Astrocyte of the cerebellum (primary cell): ENCODE results near the gene ARFIP2.

ENCODE experiments used
- DNase-seq: peaks from one replicate; pipeline ENCODE4 v3.0.0-alpha.2; 2011; ENCODE audit warnings: low read depth
- H3K4me3 ChIP-seq: 2 replicates; pipeline ENCODE4 v1.5.1; 2011; ENCODE audit warnings: mild to moderate bottlenecking, low read depth, low read length, moderate library complexity
- CTCF ChIP-seq: IDR thresholded peaks from 2 replicates; pipeline ENCODE4 v1.5.1; 2012; ENCODE audit warnings: low read length, low read depth, moderate library complexity, mild to moderate bottlenecking; ENCODE audit errors: missing control alignments
- in situ Hi-C: cut with HindIII; loops from 2 replicates; pipeline ENCODE4 v1.10.0; 2017; ENCODE audit warnings: low sequenced_read_pairs

The ARFIP2 gene

GRCh38 chr11:6498121-6498520, 17.0 kb upstream of the ARFIP2 start:
- no peak for DNase-seq
- no peak for TF ChIP-seq CTCF
- in situ Hi-C loops = no loop called here
- no peak overlapping the region for H3K4me3 ChIP-seq

DNA sequence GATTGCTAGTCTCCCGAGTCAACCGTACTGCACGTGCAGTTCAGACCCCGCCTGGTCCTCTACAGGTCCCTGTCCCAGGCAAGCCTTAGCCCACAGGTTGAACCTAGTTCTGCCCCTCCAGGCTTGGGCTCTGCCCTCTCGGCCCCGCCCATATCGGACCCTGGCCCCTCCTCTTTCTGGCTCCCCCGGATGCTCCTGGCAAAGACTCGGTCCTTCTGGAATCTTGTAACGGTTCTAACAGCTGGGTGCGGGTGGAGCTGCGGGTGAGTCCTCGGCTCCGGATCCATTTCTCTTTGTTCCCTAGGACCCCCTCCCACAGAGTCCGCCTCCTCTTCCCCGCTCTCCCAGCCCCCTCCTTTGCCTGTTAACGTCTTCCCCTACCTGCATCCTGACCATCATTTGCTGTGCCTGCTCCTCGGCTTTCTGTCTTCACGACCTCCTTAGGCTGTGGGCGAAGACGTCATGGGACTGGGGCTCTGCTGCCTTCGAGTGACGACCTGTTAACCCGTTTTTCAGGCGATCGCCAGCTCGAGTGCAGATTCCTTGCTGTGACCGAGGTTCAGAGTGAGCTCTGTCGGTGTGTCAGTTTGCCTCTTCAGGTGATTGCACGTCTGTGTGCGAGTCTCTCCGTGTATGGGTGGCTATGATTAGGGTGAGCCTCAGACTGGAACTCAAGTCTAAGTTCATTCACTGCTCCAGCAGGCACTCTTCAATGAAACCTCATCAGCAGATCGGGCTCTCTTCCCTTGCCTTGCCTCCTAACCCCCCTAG, 16.1 kb upstream of the ARFIP2 start, which contains the start of gene DNHD1:
Gene DNHD1 (plus strand): TSS at position 212 of the 771 bp plus-strand sequence. CDS start 936 bp downstream, outside the sequence.
- H3K4me3 ChIP-seq = no peak within 1 kb of the TSS
- no peak for TF ChIP-seq CTCF
- in situ Hi-C loops = no loop called here
- no peak for DNase-seq

- in situ Hi-C loops = no loop called here
- no peak for DNase-seq
- TF ChIP-seq CTCF = no peak
- H3K4me3 ChIP-seq = no peak overlapping the region
These were observed 8.2 kb upstream of the ARFIP2 start for GRCh38 chr11:6489306-6489705.

DNA sequence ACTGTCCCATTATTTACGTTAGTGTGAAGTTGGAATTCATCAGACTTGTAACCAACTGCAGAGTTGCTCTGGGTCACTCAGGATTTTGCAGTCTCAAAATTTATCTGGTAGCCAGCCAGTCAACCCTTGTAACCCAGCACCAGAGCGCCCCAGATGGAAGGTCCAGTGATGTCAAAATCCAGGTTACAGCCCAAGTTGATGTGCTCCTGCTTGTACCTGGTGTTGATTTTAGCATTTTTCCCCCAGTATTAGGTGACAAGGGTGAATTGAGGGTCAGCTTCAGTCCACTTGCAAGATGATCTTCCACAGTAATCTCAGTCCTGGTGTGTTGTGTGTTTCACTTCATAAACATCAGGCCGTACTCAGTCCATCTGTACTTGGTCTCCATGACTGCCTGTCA, 7.7 kb upstream of the ARFIP2 start:
- in situ Hi-C loops = no loop called here
- no peak overlapping the region for H3K4me3 ChIP-seq
- TF ChIP-seq CTCF = no peak
- DNase-seq = no peak

- DNase-seq = no peak
- H3K4me3 ChIP-seq = no peak overlapping the region
- TF ChIP-seq CTCF = no peak
- in situ Hi-C loops = no loop called here
These were observed 7.2 kb upstream of the ARFIP2 start for GRCh38 chr11:6488342-6488741.

- H3K4me3 ChIP-seq = no peak overlapping the region
- DNase-seq = no peak
- TF ChIP-seq CTCF = no peak
- in situ Hi-C loops = no loop called here
These were observed 5.8 kb upstream of the ARFIP2 start for GRCh38 chr11:6486938-6487337.

- no peak for DNase-seq
- in situ Hi-C loops = no loop called here
- no peak for TF ChIP-seq CTCF
These were observed 5.1 kb upstream of the ARFIP2 start for GRCh38 chr11:6486256-6486655.

More at GRCh38 chr11:6486256-6486655, 5.1 kb upstream of the ARFIP2 start:
- H3K4me3 ChIP-seq = no peak overlapping the region
